Natural killer cell (primary cell): ENCODE data around the gene ZNF681. TPM values are rescaled to one million over a fixed set of nuclear protein-coding genes. Genes with fewer than 3 reads are reported as not detected.

Experiments used
- ATAC-seq, 3 donors: fragments of 150-1000 bp in 2 of 3; fragments of 200-7000 bp in 1 of 3; cut with Tn5 transposase; 1 replicate in 1 of 3; 2 replicates in 2 of 3; pipeline ENCODE4 v1.10.0; 2021; ENCODE audit warnings: mild to moderate bottlenecking in 2 of 3, moderate library complexity in 2 of 3
- DNase-seq, 2 donors: peaks; one replicate each; pipeline versions ENCODE4 v3.0.0 to v3.0.0-alpha.2; 2013 to 2021; ENCODE audit warnings: mixed read lengths in 1 of 2
- H3K27ac ChIP-seq: one replicate; pipeline ENCODE4 v1.5.1; 2013; ENCODE audit warnings: mild to moderate bottlenecking, low read length
- H3K27me3 ChIP-seq: one replicate; pipeline ENCODE4 v1.6.1; 2013; ENCODE audit warnings: low read length; ENCODE audit not compliant: control insufficient read depth, insufficient read depth
- H3K36me3 ChIP-seq: one replicate; pipeline ENCODE4 v1.6.1; 2013; ENCODE audit warnings: low read length; ENCODE audit not compliant: control insufficient read depth, insufficient read depth
- H3K4me1 ChIP-seq: one replicate; pipeline ENCODE4 v1.6.1; 2013; ENCODE audit warnings: low read length; ENCODE audit not compliant: control insufficient read depth, insufficient read depth
- H3K4me3 ChIP-seq: one replicate; pipeline ENCODE4 v1.5.1; 2013; ENCODE audit warnings: low read length
- H3K9me3 ChIP-seq: one replicate; pipeline ENCODE4 v1.6.1; 2013; ENCODE audit warnings: low read length; ENCODE audit not compliant: control insufficient read depth, insufficient read depth
- H3K27ac Mint-ChIP-seq, 2 donors: one replicate each; pipeline ENCODE4 v1.8.0; 2022; ENCODE audit warnings: mild to moderate bottlenecking in 2 of 2, mixed read lengths in 2 of 2, moderate library complexity in 1 of 2
- H3K27me3 Mint-ChIP-seq, 2 donors: one replicate each; pipeline ENCODE4 v1.8.0; 2022; ENCODE audit warnings: low read depth in 2 of 2, mixed read lengths in 2 of 2
- H3K36me3 Mint-ChIP-seq: one replicate; pipeline ENCODE4 v1.8.0; 2022; ENCODE audit warnings: mixed read lengths
- H3K4me1 Mint-ChIP-seq, 2 donors: one replicate each; pipeline ENCODE4 v1.8.0; 2022; ENCODE audit warnings: mixed read lengths in 2 of 2
- H3K4me3 Mint-ChIP-seq: one replicate; pipeline ENCODE4 v1.8.0; 2022; ENCODE audit warnings: mild to moderate bottlenecking, moderate library complexity, mixed read lengths
- H3K9me3 Mint-ChIP-seq, 2 donors: one replicate each; pipeline ENCODE4 v1.8.0; 2022; ENCODE audit warnings: mixed read lengths in 2 of 2
- CTCF ChIP-seq: fragments of 200-600 bp; IDR thresholded peaks from one replicate; pipeline ENCODE4 v1.8.0; 2022; ENCODE audit warnings: antibody characterized with exemption
- WGBS: methylation state at CpG from one replicate; pipeline ENCODE4 v1.1.7; 2013; ENCODE audit warnings: missing lambda C conversion rate; ENCODE audit not compliant: insufficient coverage; 5-methylcytosine and 5-hydroxymethylcytosine counted together
- intact Hi-C: fragments of 100-400 bp; cut with micrococcal nuclease; formaldehyde crosslinking; loops from one replicate; pipeline ENCODE4 v1.14.2; 2022
- total RNA-seq, 4 donors: library from RNA; stranded (reverse); fragments of 120-200 nt in 1 of 4; gene quantifications; one replicate each; pipeline versions ENCODE4 v1.2.3 to v1.2.4, GENCODE V29; 2013 to 2022

Gene ZNF681
- total RNA-seq, 3 donors from 2014 or later (not counting 1 experiment from before 2014, with no cell fraction given): 1.2 to 2.3 (median 1.9) TPM

GRCh38 chr19:23790641-23791488, 32.2 kb upstream of the ZNF681 start:
- no peaks in the 10 kb centered on the region for H3K27me3 ChIP-seq
- H3K27me3 Mint-ChIP-seq: no peaks in the 10 kb centered on the region
- peaks cover 0 to 7% of the 10 kb centered on the region in 2 donors for H3K4me1 Mint-ChIP-seq
- no peak overlapping the region for H3K4me3 ChIP-seq
- no peak overlapping the region for H3K27ac Mint-ChIP-seq
- no peak overlapping the region for H3K4me3 Mint-ChIP-seq
- no peak for TF ChIP-seq CTCF
- peaks cover 6% of the 10 kb centered on the region for H3K36me3 Mint-ChIP-seq
- DNase-seq: no peak
- H3K36me3 ChIP-seq: no peaks in the 10 kb centered on the region
- WGBS: 83% methylated on average over 17 of the region's 17 CpGs
- no peak overlapping the region for H3K27ac ChIP-seq
- H3K4me1 ChIP-seq: no peaks in the 10 kb centered on the region
- intact Hi-C loops: no loop called here
- no peak for ATAC-seq
- no peaks in the 10 kb centered on the region for H3K9me3 Mint-ChIP-seq
- H3K9me3 ChIP-seq: no peaks in the 10 kb centered on the region

GRCh38 chr19:23789246-23789645, 30.6 kb upstream of the ZNF681 start:
- Mint-ChIP-seq H3K36me3 (no peaks in the 10 kb centered on the region), H3K9me3 (no peaks in the 10 kb centered on the region), H3K27ac (no peak overlapping the region), H3K27me3 (no peaks in the 10 kb centered on the region), H3K4me1 (peaks cover 0 to 7% of the 10 kb centered on the region in 2 donors), H3K4me3 (no peak overlapping the region)
- ATAC-seq (no peak), DNase-seq (no peak)
- Histone ChIP-seq H3K27ac (no peak overlapping the region), H3K4me1 (no peaks in the 10 kb centered on the region), H3K27me3 (no peaks in the 10 kb centered on the region), H3K9me3 (no peaks in the 10 kb centered on the region), H3K36me3 (no peaks in the 10 kb centered on the region), H3K4me3 (no peak overlapping the region)
- intact Hi-C loops: no loop called here
- no peak for TF ChIP-seq CTCF

GRCh38 chr19:23788411-23788810, 29.7 kb upstream of the ZNF681 start:
- DNase-seq: no peak
- Histone ChIP-seq H3K27me3 (no peaks in the 10 kb centered on the region), H3K9me3 (no peaks in the 10 kb centered on the region), H3K4me1 (no peaks in the 10 kb centered on the region), H3K4me3 (no peak overlapping the region), H3K36me3 (no peaks in the 10 kb centered on the region), H3K27ac (no peak overlapping the region)
- Mint-ChIP-seq H3K4me3 (no peak overlapping the region), H3K4me1 (peaks cover 0 to 7% of the 10 kb centered on the region in 2 donors), H3K9me3 (no peaks in the 10 kb centered on the region), H3K27me3 (no peaks in the 10 kb centered on the region), H3K27ac (no peak overlapping the region), H3K36me3 (no peaks in the 10 kb centered on the region)
- no peak for TF ChIP-seq CTCF
- ATAC-seq: no peak
- intact Hi-C loops: no loop called here
- WGBS: 90% methylated on average over 4 of the region's 4 CpGs

GRCh38 chr19:23787106-23787505, 28.4 kb upstream of the ZNF681 start:
- WGBS: 93% methylated on average over 2 of the region's 3 CpGs
- no peak overlapping the region for H3K4me3 Mint-ChIP-seq
- ATAC-seq (no peak), DNase-seq (no peak)
- no peak for TF ChIP-seq CTCF
- Histone ChIP-seq H3K9me3 (no peaks in the 10 kb centered on the region), H3K36me3 (no peaks in the 10 kb centered on the region), H3K4me3 (no peak overlapping the region), H3K27me3 (no peaks in the 10 kb centered on the region), H3K27ac (no peak overlapping the region), H3K4me1 (no peaks in the 10 kb centered on the region)
- H3K4me1 Mint-ChIP-seq: peaks cover 0 to 7% of the 10 kb centered on the region in 2 donors
- H3K27ac Mint-ChIP-seq: no peak overlapping the region
- H3K36me3 Mint-ChIP-seq: no peaks in the 10 kb centered on the region
- no peaks in the 10 kb centered on the region for H3K27me3 Mint-ChIP-seq
- intact Hi-C loops: no loop called here
- no peaks in the 10 kb centered on the region for H3K9me3 Mint-ChIP-seq
